ENCODE data around the gene LCN10.

DNA sequence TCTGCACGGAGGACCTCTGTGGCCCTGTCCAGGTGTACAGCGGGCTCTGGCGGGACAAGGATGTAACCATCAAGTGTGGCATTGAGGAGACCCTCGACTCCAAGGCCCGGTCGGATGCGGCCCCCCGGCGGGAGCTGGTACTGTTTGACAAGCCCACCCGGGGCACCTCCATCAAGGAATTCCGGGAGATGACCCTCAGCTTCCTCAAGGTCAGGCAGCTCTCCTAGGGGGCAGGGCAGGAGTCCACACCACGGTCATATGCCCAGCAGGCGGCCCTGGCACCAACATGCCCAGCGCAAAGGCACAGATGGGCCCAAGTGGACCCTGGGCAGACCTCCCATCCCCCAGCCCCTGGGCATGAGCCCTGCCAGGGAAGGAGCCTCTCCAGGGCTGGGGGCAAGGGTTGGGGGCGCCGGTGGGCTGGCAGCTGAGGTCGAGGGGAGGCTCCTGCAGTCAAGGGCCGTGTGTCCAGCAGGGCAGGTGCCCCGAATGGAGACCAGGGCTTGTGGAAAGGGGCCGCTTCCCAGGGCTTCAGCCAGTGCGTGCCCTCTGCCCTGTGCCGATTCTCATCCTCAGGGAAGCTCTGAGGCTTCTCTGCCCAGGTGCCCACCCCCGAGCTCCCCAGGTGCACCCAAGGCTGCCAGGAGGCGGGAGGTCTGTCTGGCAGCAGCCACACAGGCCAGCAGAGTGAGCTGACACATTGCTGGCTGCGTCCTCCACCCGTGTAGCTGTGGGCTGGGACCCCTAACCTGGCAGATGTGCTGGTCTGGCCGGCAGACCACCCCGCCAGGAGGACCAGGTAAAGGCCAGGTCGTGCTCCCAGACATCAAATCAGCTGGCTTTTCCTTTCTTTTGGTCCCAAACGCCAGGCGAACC is 20.4 kb downstream of the LCN10 start:
- TF ChIP-seq ZNF274 (IDR thresholded peaks at IDR 0.05; ENCODE audit: low read depth, low read length) (no peak), YY1 (IDR thresholded peaks at IDR 0.05; ENCODE audit: insufficient read depth, insufficient read length) (no peak), SUZ12 (IDR thresholded peaks at IDR 0.05; ENCODE audit: extremely low read depth, insufficient read depth, insufficient read length) (no peak)

Measured in NT2/D1 (cell line).